Keratinocyte (primary cell): Measurements from ENCODE around the gene WWC2. TPM values are rescaled to one million over a fixed set of nuclear protein-coding genes. Genes with fewer than 3 reads are reported as not detected.

Experiments
- DNase-seq: peaks from one replicate; pipeline ENCODE4 v3.0.0-alpha.2; 2011; ENCODE audit warnings: low read depth, missing footprints, low spot score
- FAIRE-seq: peaks from 2 replicates; lab custom pipeline; 2011; peaks lifted over from hg19 to GRCh38; lab: Jason Lieb, UNC
- H2AFZ ChIP-seq: 2 replicates; pipeline ENCODE4 v1.6.0; 2012; ENCODE audit warnings: low read length, control low read depth, inconsistent platforms; ENCODE audit not compliant: control insufficient read depth
- H3K27ac ChIP-seq: 2 replicates; pipeline ENCODE4 v1.5.1; 2011; ENCODE audit warnings: low read length; ENCODE audit not compliant: control insufficient read depth, insufficient read depth
- H3K27me3 ChIP-seq: 3 replicates; pipeline ENCODE4 v1.6.0; 2011; ENCODE audit warnings: low read length; ENCODE audit not compliant: control insufficient read depth, insufficient read depth; ENCODE audit errors: extremely low read depth
- H3K36me3 ChIP-seq, 2 experiments: 2 replicates in 1 of 2; 3 replicates in 1 of 2; pipeline ENCODE4 v1.5.1; 2011; ENCODE audit warnings: low read length in 2 of 2, mild to moderate bottlenecking in 1 of 2; ENCODE audit not compliant: control insufficient read depth in 2 of 2, insufficient read depth in 2 of 2; ENCODE audit errors: extremely low read depth in 1 of 2
- H3K4me1 ChIP-seq: 3 replicates; pipeline ENCODE4 v1.5.1; 2011; ENCODE audit warnings: low read length; ENCODE audit not compliant: control insufficient read depth, insufficient read depth; ENCODE audit errors: extremely low read depth
- H3K4me2 ChIP-seq: 3 replicates; pipeline ENCODE4 v1.6.0; 2011; ENCODE audit warnings: low read depth, low read length; ENCODE audit not compliant: control insufficient read depth, insufficient read depth; ENCODE audit errors: extremely low read depth
- H3K4me3 ChIP-seq, 3 experiments: fragments of 200-600 bp in 1 of 3; sonication (generic) in 1 of 3; 2 replicates in 2 of 3; 3 replicates in 1 of 3; pipeline ENCODE4 v1.5.1; 2011 to 2016; ENCODE audit warnings: low read length in 3 of 3, mild to moderate bottlenecking in 3 of 3, control low read depth in 2 of 3, inconsistent platforms in 1 of 3, low read depth in 1 of 3, mixed read lengths in 1 of 3, mixed run types in 1 of 3, moderate library complexity in 1 of 3; ENCODE audit not compliant: control insufficient read depth in 2 of 3, insufficient read depth in 2 of 3; ENCODE audit errors: extremely low read depth in 1 of 3
- H3K79me2 ChIP-seq: 2 replicates; pipeline ENCODE4 v1.6.0; 2012; ENCODE audit warnings: low read length; ENCODE audit not compliant: control insufficient read depth, insufficient read depth
- H3K9ac ChIP-seq: 3 replicates; pipeline ENCODE4 v1.6.0; 2011; ENCODE audit warnings: low read length; ENCODE audit not compliant: control insufficient read depth, insufficient read depth; ENCODE audit errors: extremely low read depth
- H3K9me1 ChIP-seq: 3 replicates; pipeline ENCODE4 v1.6.0; 2011; ENCODE audit warnings: low read length; ENCODE audit not compliant: control insufficient read depth, insufficient read depth; ENCODE audit errors: extremely low read depth
- H3K9me3 ChIP-seq: 2 replicates; pipeline ENCODE4 v1.5.1; 2012; ENCODE audit warnings: low read depth, low read length; ENCODE audit not compliant: control insufficient read depth
- H4K20me1 ChIP-seq: 3 replicates; pipeline ENCODE4 v1.6.0; 2011; ENCODE audit warnings: low read length; ENCODE audit not compliant: control insufficient read depth, insufficient read depth; ENCODE audit errors: extremely low read depth
- EZH2 ChIP-seq: IDR thresholded peaks from one replicate; pipeline ENCODE4 v1.6.1; 2012; ENCODE audit warnings: inconsistent platforms, mild to moderate bottlenecking, low read length, moderate library complexity
- dilution Hi-C: fragments of 300-500 bp; cut with MboI; formaldehyde crosslinking; loops from one replicate; pipeline ENCODE4 v1.7.0; 2020; ENCODE audit warnings: low sequenced_read_pairs; ENCODE audit not compliant: extremely low pct_ligation_motif_present
- polyA plus RNA-seq, 5 experiments: library from polyadenylated mRNA; depleted of rRNA in 3 of 5; stranded (reverse) in 3 of 5; stranded (forward) in 1 of 5; unstranded in 1 of 5; fragments of >200 nt; gene quantifications; 1 replicate in 1 of 5; 2 replicates in 3 of 5; 3 replicates in 1 of 5; pipeline versions ENCODE4 v1.2.1 to v1.2.3, GENCODE V29; 2011 to 2012; ENCODE audit warnings: missing spikeins in 2 of 5, low read depth in 1 of 5, low replicate concordance in 1 of 5
- TF ChIP-seq, protein P1 (sequence below), 3 experiments: IDR thresholded peaks in 1 of 3; conservative IDR thresholded peaks in 1 of 3; optimal IDR thresholded peaks in 1 of 3; 2 replicates in 2 of 3; 3 replicates in 1 of 3; pipeline versions ENCODE3 to v1.5.1; 2011; ENCODE audit warnings: low read length in 3 of 3, mild to moderate bottlenecking in 3 of 3, moderate library complexity in 2 of 3, control low read depth in 1 of 3, inconsistent platforms in 1 of 3; ENCODE audit not compliant: insufficient read depth in 2 of 3; ENCODE audit errors: extremely low read depth in 1 of 3

WWC2 gene
- polyA plus RNA-seq, 1 donor (not counting 4 experiments of a cell fraction or from before 2014, with no cell fraction given), result 15.4 TPM

GRCh38 chr4:183264614-183265013, 165.6 kb downstream of the WWC2 start:
- no peaks in the 10 kb centered on the region for H3K9me1 ChIP-seq
- no peak overlapping the region for H2AFZ ChIP-seq
- no peaks in the 10 kb centered on the region for H3K9me3 ChIP-seq
- H3K4me3 ChIP-seq, result no peak overlapping the region
- no peak overlapping the region for H3K4me2 ChIP-seq
- no peak for DNase-seq
- peaks cover 26 to 32% of the 10 kb centered on the region in 2 experiments for H3K36me3 ChIP-seq
- H3K9ac ChIP-seq, result no peak overlapping the region
- dilution Hi-C loops, result loop anchor here (25.0 kb wide), 1 partner anchor 327 kb away; no protein-coding TSS in a partner anchor
- H3K79me2 ChIP-seq, result no peaks in the 10 kb centered on the region
- TF ChIP-seq EZH2, result no peak
- TF ChIP-seq, protein P1, sequence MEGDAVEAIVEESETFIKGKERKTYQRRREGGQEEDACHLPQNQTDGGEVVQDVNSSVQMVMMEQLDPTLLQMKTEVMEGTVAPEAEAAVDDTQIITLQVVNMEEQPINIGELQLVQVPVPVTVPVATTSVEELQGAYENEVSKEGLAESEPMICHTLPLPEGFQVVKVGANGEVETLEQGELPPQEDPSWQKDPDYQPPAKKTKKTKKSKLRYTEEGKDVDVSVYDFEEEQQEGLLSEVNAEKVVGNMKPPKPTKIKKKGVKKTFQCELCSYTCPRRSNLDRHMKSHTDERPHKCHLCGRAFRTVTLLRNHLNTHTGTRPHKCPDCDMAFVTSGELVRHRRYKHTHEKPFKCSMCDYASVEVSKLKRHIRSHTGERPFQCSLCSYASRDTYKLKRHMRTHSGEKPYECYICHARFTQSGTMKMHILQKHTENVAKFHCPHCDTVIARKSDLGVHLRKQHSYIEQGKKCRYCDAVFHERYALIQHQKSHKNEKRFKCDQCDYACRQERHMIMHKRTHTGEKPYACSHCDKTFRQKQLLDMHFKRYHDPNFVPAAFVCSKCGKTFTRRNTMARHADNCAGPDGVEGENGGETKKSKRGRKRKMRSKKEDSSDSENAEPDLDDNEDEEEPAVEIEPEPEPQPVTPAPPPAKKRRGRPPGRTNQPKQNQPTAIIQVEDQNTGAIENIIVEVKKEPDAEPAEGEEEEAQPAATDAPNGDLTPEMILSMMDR (optimal IDR thresholded peaks at IDR 0.05 in 1 of 3, IDR thresholded peaks at IDR 0.05 in 1 of 3, conservative IDR thresholded peaks at IDR 0.05 in 1 of 3; ENCODE audit: extremely low read depth in 1 of 3, insufficient read depth in 2 of 3, low read length in 3 of 3), result no peak
- no peaks in the 10 kb centered on the region for H3K27me3 ChIP-seq
- FAIRE-seq, result no peak
- H3K4me1 ChIP-seq, result no peaks in the 10 kb centered on the region
- H3K27ac ChIP-seq, result no peak overlapping the region
- peaks cover 4% of the 10 kb centered on the region for H4K20me1 ChIP-seq

DNA sequence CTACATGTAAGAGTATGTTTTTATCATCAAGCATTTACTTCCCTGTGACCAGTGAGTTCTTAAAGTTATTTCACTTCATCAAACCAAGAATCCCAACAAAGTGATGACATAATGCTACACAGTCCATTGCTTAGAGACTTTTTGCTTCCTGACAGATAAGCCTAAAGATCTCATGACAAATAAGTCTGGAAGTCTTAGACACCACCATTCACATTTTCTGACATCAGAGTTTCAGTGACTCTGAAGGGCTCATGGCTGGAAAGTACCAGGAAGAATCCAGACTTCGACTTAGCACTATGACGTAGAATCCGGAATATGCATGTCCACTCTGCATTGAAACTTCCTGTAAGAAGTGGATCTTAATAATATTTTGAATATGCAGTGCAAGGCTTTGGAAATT, 167.3 kb downstream of the WWC2 start:
- no peaks in the 10 kb centered on the region for H3K9me3 ChIP-seq
- peaks cover 21 to 22% of the 10 kb centered on the region in 2 experiments for H3K36me3 ChIP-seq
- no peak for TF ChIP-seq EZH2
- TF ChIP-seq, protein P1 (optimal IDR thresholded peaks at IDR 0.05 in 1 of 3, IDR thresholded peaks at IDR 0.05 in 1 of 3, conservative IDR thresholded peaks at IDR 0.05 in 1 of 3; ENCODE audit: extremely low read depth in 1 of 3, insufficient read depth in 2 of 3, low read length in 3 of 3), result no peak

More for the DNA sequence above, 167.3 kb downstream of the WWC2 start:
- no peak overlapping the region for H3K4me3 ChIP-seq
- H3K27me3 ChIP-seq, result no peaks in the 10 kb centered on the region
- no peak overlapping the region for H3K4me2 ChIP-seq
- no peak overlapping the region for H3K9ac ChIP-seq
- dilution Hi-C loops, result loop anchor here (25.0 kb wide), 1 partner anchor 329 kb away; no protein-coding TSS in a partner anchor
- H3K4me1 ChIP-seq, result no peaks in the 10 kb centered on the region
- DNase-seq, result no peak
- no peak for FAIRE-seq
- H3K27ac ChIP-seq, result no peak overlapping the region
- no peaks in the 10 kb centered on the region for H3K9me1 ChIP-seq
- H4K20me1 ChIP-seq, result peaks cover 4% of the 10 kb centered on the region
- H3K79me2 ChIP-seq, result no peaks in the 10 kb centered on the region
- no peak overlapping the region for H2AFZ ChIP-seq
